GM19463 (cell line): ENCODE results near the gene PDE10A.
"Not testable (repeated sequence)": the region's sequence is repeated elsewhere in the genome, so short reads cannot be mapped to it uniquely, and the experiment has no call there.

ENCODE experiments used
- ATAC-seq: cut with Tn5 transposase; IDR thresholded peaks from one replicate; pipeline ENCODE4 v1.9.1; 2021; ENCODE audit warnings: mild to moderate bottlenecking, moderate library complexity; ENCODE audit not compliant: unreplicated experiment

Gene PDE10A

DNA sequence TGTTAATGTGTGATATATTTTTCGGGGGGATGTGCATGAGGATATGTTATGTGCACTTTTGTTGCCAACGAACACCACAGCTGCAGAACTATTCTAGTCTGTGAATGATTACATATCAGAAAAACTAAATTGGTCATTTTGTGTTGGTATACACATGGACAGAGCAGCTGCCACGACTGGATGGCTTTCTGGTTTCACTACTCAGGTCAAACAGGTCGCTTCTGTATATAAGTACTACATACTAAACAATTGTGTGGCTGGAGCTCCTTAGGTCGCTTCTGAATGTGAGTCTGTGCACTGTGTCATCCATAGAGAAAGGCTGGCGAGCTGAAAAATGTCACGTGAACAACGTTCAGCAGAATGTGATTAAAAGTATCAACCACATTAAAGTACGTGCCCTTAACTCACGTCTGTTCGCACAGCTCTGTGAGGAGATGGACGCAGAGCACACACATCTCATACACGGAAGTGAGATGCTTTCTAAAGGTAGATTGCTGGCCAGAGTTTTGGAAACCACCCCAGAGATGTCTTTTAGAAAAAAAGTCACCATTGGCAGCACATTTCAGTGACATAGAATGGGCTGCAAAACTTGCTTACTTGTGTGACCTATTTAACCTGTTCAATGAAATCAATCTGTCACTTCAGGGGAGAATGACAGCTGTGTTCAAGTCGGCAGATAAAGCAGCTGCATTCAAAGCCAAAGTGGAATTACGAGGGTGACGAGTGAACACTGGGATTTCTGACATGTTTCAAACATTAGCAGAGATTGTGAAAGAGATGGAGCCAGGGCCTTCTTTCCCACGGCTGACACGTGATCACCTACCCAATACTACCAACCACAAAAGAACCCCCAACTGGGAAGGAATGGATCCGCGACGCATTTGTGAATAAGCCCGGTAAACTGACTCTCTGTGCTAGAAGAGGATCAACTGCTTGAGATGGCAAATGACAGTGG lies 176.6 kb downstream of the PDE10A start:
- ATAC-seq: no peak

- ATAC-seq: peak; percentile 47
These were observed 178.7 kb downstream of the PDE10A start for GRCh38 chr6:165484178-165484889.

GRCh38 chr6:165481921-165482320 lies 181.1 kb downstream of the PDE10A start:
- no peak for ATAC-seq

- no peak for ATAC-seq
These were observed 182.1 kb downstream of the PDE10A start for GRCh38 chr6:165480916-165481315.

DNA sequence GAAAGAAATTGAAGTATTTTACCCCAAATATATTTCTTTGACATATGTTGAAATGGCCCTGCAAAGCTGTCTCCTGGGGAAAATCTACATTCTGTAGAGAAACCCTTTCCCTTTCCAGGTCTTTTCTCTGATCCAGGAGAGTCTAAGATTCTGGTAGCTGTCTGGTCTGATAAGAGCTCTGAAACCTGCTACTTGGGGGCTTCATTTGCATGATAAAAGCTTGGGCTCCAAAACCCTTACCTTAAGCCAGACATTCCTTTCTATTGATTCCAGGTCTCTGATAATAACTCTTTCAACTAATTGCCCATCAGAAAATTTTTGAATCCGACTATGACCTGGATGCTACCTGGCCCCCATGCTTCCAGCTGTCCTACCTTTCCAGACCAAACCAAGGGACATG lies 184.5 kb downstream of the PDE10A start:
- ATAC-seq: no peak

GRCh38 chr6:165469483-165469882 lies 193.6 kb downstream of the PDE10A start:
- ATAC-seq: no peak

DNA sequence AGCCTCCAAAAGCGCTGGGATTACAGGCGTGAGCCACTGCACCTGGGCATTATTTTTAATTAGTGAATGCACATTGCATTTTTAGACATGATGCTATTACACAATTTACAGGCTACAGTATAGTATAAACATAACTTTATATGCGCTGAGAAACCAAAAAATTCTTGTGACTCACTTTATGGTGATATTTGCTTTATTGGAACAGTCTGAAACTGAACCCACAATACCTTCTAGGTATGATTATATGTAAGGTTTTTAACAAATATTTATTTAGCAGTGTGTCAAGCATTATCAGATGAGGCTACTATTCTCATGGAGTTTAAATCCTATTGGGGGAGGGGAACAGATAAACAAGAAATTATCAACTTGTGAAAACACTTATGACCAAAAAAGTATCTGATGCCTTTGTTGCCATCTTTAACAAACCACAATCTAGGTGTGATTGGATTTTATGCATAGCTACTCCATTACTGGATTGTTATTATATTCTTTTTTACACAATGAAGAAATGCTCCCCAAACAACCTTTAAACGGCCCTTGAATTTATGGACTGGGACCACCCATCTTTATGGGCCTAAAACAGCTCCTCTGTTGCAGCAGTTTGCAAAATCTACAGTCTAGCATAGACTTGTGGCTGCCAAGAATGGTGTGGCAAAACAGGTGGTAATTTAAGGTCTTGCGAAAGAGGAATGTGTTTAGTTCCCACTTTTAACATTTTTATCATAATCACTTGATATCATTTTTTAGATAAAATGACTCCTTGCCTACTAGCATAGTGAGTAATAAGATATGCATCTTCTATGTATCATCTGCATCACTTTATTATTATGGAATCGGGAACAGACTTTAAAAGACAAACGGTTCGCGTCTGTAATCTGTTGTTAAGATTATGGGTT lies 194.5 kb downstream of the PDE10A start:
- no peak for ATAC-seq

GRCh38 chr6:165463499-165463898 lies 199.5 kb downstream of the PDE10A start:
- not testable (repeated sequence) for ATAC-seq

DNA sequence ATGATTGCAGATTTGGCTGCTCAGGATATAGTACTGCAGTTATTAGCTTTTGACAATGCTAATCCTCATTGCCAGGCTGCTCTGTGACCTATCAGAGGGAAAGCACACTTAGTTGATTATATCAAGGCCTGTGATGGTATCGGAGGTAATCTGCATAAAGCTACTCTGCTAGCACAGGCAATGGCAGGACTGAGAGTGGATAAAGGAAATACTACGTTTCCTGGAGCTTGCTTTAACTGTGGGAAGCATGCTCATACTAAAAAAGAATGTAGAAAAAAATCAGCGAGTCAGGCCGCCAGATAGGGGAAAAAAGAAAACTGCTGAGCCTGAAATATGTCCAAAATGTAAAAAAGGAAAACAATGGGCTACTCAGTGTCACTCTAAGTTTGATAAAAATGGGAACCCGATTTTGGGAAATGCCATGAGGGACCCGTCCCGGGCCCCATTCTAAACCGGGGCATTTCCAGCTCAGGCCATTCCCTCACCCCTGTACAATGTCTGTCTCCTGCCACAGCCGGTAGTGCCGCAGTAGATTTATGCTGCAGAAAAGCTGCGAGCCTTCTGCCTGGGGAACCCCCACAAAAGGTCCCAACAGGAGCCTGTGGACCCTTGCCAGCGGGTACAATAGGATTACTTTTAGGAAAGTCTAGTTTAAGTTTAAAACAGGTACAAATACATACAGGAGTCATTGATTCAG lies 203.3 kb downstream of the PDE10A start:
- not testable (repeated sequence) for ATAC-seq

GRCh38 chr6:165458134-165458533 lies 204.9 kb downstream of the PDE10A start:
- ATAC-seq: no peak

- ATAC-seq: no peak
These were observed 206.8 kb downstream of the PDE10A start for GRCh38 chr6:165456286-165456685.

DNA sequence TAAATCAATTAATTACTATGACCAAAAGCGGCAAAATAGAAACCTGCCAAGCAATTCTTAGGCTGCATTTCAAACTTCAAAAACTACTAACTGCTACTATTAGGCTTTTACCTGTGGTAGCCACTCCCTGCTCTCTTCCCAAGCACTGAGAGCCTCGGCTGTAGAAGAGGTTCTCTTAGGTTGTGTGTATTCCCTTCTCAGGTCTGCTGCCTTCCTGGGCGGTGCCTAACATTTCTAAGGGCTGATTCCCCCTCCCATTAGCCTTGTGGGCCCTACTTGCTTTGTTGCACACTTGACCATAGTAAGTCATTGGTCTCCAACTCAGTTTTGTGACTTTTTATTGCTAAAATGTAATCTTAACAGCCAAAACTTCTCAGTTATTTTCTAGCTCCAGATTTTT lies 207.6 kb downstream of the PDE10A start:
- ATAC-seq: no peak

- no peak for ATAC-seq
These were observed 209.6 kb downstream of the PDE10A start for GRCh38 chr6:165453395-165453794.

GRCh38 chr6:165451838-165452237 lies 211.2 kb downstream of the PDE10A start:
- no peak for ATAC-seq

- ATAC-seq: no peak
These were observed 214.8 kb downstream of the PDE10A start for GRCh38 chr6:165448210-165448609.

DNA sequence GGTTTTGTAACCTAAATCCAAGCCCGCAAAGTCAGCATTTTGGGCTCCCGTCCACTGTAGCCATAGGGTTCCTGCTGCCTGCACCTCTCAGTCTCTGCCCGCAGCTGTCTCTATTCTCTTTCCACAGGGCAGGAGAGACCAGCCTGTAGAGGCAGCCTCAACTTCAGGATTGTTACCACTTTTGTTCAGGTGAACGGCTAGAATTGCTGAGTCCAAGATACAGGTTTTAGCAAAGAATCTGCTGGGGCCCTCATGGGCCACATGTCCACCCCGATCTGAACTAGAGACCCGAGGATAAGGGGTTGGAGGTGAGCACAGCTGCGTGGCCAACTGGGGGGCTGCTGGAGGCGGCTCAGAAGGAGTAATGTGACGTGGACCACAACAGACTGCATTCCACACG lies 215.9 kb downstream of the PDE10A start:
- ATAC-seq: no peak

- no peak for ATAC-seq
These were observed 216.7 kb downstream of the PDE10A start for GRCh38 chr6:165446331-165446730.

DNA sequence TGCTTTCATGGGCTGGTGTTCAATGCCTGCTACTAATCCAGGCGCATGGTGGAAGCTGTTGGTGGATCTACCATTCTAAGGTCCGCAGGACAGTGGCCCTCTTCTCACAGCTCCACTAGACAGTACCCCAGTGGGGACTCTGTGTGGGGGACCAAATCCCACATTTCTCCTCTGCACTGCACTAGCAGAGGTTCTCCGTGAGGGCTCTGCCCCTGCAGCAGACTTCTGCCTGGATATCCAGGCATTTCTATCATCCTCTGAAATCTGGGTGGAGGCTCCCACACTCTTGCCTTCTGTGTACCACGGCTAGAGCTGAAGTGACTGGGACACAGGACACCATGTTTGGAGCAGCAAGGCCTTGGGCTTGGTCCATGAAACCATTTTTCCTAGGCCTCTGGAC lies 219.6 kb downstream of the PDE10A start:
- ATAC-seq: no peak

- no peak for ATAC-seq
These were observed 221.9 kb downstream of the PDE10A start for GRCh38 chr6:165441181-165441580.

DNA sequence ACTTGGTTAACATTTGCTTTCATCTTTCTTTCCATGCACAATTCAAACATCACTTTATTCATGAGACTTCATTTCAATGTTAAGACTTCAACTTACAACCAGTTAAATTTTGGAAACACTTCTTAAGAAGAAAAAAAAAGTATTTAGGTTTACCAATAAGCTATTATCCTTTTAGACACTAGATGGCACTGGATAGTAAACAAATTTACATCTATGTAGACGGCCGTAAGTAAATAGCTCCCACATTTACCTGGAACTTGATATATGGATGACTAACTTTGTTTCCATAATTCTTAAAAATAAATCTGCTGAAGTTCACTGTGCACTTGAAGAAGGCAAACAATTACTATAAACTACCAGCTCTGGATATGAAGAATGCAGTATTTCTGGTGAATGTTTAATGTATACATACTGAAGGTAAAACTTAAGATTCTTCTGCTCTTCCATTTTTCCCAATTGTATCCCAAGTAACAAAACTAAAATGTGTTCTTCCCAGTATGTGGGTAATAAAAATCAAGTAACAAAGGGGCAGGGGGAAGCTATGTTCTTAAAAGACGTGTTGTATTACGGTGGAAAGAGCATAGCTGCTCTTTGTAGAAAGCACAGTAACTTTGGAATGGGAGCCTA lies 223.0 kb downstream of the PDE10A start:
- no peak for ATAC-seq
